KOPT-K1 (cell line): ENCODE results near the gene CACNA2D3.

Experiments
- H3K27ac ChIP-seq: fragments of 200-600 bp; sonication (generic); 2 replicates; pipeline ENCODE4 v1.5.1; 2016; ENCODE audit warnings: antibody characterized with exemption, mild to moderate bottlenecking, low read depth, low read length; ENCODE audit not compliant: poor library complexity, severe bottlenecking
- H3K36me3 ChIP-seq: fragments of 200-600 bp; sonication (generic); 2 replicates; pipeline ENCODE4 v1.5.1; 2017; ENCODE audit warnings: antibody characterized with exemption, mild to moderate bottlenecking, low read length, moderate library complexity; ENCODE audit not compliant: insufficient read depth
- H3K9me3 ChIP-seq: fragments of 200-600 bp; sonication (generic); 2 replicates; pipeline ENCODE4 v1.5.1; 2017; ENCODE audit warnings: antibody characterized with exemption, low read length, mild to moderate bottlenecking; ENCODE audit not compliant: insufficient read depth, poor library complexity, severe bottlenecking

Gene CACNA2D3

DNA sequence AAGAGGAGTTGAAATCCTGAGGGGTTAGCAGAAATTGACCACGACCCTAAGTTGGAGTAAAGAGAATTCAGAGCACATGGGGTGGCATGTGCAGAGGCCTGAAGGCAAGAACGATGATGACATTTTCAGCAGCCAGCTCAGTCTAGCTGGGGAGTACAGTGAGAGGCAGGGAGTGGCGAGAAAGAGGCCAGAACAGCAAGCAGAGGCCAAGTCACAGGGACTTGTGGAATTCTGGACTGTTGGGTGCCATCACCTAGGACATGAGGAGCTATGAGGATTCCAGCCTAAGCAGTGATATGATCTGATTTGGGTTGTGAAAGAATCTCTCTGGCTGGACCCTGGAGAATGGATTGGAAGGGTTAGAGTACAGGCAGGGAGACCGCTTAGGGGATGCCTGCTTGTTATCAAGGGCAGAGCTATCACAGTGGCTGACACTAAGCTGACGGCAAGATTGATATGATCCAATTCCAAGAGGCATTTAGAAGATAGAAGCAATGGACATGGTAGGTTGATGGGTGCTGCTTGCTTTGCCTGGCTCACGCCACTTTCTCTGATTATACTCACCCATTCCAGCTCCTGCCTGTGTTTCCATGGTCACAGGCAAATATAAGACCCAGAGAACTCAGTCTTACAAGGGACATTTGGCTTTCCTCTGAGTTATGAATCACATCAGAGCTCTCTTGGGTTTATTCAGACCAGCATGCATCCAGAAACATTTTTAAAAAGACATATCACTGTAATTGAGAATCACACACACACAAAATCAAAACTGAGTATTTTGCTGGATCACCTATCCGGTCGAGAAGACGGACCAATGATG, 739.1 kb downstream of the CACNA2D3 start:
- H3K36me3 ChIP-seq = no peaks in the 10 kb centered on the region
- no peaks in the 10 kb centered on the region for H3K9me3 ChIP-seq
- H3K27ac ChIP-seq = no peak overlapping the region

- Histone ChIP-seq H3K27ac (no peak overlapping the region), H3K9me3 (no peaks in the 10 kb centered on the region), H3K36me3 (no peaks in the 10 kb centered on the region)
Observed at GRCh38 chr3:54862526-54862925, 740.2 kb downstream of the CACNA2D3 start.

GRCh38 chr3:54863366-54863765, 741.0 kb downstream of the CACNA2D3 start:
- Histone ChIP-seq H3K27ac (no peak overlapping the region), H3K36me3 (no peaks in the 10 kb centered on the region)

DNA sequence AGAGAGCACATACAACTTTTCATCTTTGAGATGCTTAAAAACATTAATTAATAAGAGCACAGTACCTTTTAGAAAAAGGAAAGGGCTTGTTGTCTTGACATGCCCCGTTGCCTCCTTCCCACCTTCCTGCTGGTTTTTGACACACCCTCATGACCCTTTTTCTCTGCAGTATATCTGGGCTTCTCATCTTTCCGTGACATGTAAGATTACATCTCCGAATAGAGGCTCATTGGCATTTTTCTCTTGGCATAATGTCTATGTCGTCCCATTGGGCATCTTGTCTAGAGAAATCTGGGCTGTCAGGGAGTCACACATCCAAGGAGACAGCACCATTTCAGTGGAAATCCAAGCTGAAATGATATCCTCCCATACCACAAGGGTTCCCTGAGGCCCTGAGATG, 741.4 kb downstream of the CACNA2D3 start:
- Histone ChIP-seq H3K27ac (no peak overlapping the region), H3K36me3 (no peaks in the 10 kb centered on the region), H3K9me3 (no peaks in the 10 kb centered on the region)

More at GRCh38 chr3:54863366-54863765, 741.0 kb downstream of the CACNA2D3 start:
- no peaks in the 10 kb centered on the region for H3K9me3 ChIP-seq

- Histone ChIP-seq H3K9me3 (no peaks in the 10 kb centered on the region), H3K27ac (no peak overlapping the region), H3K36me3 (no peaks in the 10 kb centered on the region)
Observed at GRCh38 chr3:54865316-54865715, 743.0 kb downstream of the CACNA2D3 start.

GRCh38 chr3:54866251-54866650, 743.9 kb downstream of the CACNA2D3 start:
- no peak overlapping the region for H3K27ac ChIP-seq
- H3K36me3 ChIP-seq = no peaks in the 10 kb centered on the region
- H3K9me3 ChIP-seq = no peaks in the 10 kb centered on the region

DNA sequence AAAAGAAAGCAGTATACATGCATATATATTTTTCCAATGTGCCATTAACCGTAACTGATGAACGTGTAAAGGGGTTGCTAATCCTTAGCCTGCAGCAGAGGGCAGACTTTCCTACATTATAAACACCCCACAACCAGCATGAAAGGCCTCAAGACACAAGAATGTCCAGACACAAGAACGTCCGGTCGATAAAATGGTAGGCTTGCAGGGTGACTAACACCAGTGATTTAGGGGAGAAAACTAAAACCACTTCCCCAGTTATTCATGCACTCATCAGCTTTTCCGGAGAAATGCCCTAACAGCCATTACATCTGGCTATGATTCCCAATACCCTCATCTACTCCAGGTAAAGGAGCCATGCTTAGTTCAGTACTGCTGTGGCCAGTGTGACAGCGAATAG, 748.1 kb downstream of the CACNA2D3 start:
- Histone ChIP-seq H3K9me3 (no peaks in the 10 kb centered on the region), H3K36me3 (no peaks in the 10 kb centered on the region), H3K27ac (no peak overlapping the region)

DNA sequence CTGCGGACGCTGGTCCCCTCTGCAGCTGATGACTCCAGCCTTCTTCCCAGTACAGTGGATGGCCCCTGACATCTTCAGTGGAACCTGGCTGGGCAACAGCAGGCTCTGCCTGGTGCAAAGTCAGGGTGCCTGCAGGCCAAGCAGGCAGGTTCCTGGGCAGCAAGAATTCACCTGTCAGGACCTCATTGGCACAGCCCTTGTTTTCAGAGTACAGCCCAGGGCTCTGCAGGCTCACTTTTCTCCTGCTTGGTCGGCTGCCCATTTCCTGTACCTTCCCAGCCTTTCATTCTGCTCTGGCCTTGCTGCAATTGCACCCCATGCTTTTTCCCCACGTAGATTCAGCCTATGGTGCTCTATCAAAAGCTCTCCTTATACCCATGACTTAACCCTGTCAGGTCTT, 749.5 kb downstream of the CACNA2D3 start:
- no peaks in the 10 kb centered on the region for H3K9me3 ChIP-seq
- H3K36me3 ChIP-seq = no peaks in the 10 kb centered on the region
- no peak overlapping the region for H3K27ac ChIP-seq

DNA sequence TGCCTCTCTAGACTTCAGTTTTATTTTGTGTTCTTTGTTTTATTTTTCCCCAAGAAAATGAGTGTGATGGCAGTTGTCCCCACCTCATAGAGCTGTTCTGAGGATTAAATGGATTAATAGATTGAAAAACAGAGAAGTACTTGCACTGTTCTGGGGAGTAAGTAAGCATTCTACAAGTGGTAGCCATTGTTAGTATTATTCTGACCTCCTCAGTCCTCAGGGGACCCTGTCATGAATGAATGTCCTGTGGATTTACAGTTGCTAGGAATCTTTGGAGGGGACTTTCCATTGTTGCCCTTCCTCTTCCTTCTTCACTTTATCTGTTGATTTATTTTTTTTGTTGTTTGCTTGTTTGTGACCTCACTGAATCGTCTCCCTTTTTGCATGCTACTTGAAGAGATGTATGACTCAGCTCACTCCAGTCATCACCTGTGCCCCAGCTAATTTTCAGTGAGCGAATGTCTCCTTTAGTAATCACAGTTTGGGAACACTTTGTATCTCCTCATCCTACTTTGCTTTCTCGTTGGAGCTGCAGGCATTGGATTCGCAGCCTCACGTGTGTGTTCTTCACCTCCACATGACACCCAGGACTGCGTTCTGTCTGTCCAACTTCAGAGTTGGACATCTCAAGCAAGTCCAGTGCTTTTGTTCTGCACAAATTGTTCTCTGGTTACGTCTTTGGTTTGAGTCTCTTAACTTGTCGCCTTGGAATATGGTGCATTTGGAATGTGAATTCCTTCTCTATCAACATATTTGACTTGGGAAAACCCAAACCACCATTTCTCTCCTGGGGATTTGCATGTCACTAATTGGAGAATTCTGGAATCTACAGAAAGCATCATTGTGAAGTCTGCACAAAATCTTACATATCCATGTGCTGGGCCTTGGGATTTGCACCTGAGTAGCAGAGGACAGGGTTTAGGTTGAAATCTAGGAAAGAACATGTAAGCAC, 751.0 kb downstream of the CACNA2D3 start:
- Histone ChIP-seq H3K9me3 (no peaks in the 10 kb centered on the region), H3K36me3 (no peaks in the 10 kb centered on the region), H3K27ac (no peak overlapping the region)

DNA sequence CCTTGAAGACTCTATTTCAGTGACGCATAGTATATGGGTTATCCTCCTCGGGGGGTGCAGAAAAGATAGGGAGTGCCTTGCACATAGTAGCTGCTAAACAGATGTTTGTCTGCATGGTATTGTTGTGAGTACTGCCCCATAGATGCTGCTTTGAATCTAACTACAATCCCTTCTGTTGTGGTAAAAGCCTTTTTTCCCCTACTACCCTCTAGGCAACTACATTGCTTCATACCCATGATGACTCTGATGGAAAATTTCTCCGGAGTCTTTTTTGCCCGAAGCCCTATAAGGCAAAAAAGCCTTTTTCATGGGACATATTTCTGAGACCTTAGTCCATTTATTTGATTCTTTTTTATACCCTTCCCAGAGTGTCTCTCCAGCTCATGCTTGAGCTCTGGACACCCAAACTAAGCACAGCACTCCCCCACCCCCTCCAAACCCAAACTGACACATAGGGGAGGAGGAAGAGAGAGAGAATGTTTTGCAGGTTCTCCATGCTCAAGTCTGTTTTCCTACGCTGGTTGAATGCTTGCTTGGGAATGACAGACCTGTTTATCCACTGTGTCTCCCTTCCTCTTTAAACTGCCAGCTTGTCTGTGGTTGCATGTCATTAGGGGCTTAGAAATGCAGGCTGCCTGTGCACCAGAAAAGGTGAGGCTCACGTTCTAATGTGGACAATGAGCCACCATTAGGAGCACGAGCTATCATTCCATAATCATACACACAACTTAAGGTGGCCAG, 752.6 kb downstream of the CACNA2D3 start:
- Histone ChIP-seq H3K36me3 (no peaks in the 10 kb centered on the region), H3K27ac (no peak overlapping the region), H3K9me3 (no peaks in the 10 kb centered on the region)

- Histone ChIP-seq H3K27ac (no peak overlapping the region), H3K36me3 (no peaks in the 10 kb centered on the region), H3K9me3 (no peaks in the 10 kb centered on the region)
Observed at GRCh38 chr3:54875596-54876268, 753.4 kb downstream of the CACNA2D3 start.

GRCh38 chr3:54876694-54877093, 754.3 kb downstream of the CACNA2D3 start:
- Histone ChIP-seq H3K36me3 (no peaks in the 10 kb centered on the region), H3K9me3 (no peaks in the 10 kb centered on the region), H3K27ac (no peak overlapping the region)

DNA sequence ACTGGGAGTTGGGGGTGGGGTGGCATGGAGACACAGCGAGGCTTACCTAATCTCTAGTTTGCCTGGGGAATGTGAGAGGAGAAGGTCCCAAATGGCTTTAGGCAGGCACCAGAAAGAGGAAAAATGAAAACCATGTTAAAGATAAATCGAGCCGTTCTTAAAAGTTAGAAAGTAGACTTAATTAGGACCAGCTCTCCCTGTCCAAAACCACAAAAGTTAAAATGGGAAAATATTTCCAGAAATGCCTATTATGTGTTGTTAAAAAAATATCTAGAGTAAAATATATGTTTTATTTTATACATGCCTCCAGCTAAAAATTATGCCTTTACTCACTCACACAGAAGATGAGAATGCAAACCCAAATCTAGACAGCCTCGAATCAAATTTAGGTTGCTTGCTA, 755.4 kb downstream of the CACNA2D3 start:
- Histone ChIP-seq H3K36me3 (no peaks in the 10 kb centered on the region), H3K9me3 (no peaks in the 10 kb centered on the region), H3K27ac (no peak overlapping the region)

- H3K27ac ChIP-seq = no peak overlapping the region
- no peaks in the 10 kb centered on the region for H3K36me3 ChIP-seq
- H3K9me3 ChIP-seq = no peaks in the 10 kb centered on the region
Observed at GRCh38 chr3:54878145-54878544, 755.8 kb downstream of the CACNA2D3 start.
